Measurements from ENCODE around the gene RGS1.

RGS1 gene

GRCh38 chr1:192575499-192576189 lies at the start of gene RGS1:
RGS1 (plus strand) TSS chr1:192575773; CDS start chr1:192575793, 20 bp downstream.
- DNase-seq (ENCODE audit: low read depth in 3 of 3), result peak in 2 of 3 experiments; percentile 24 to 40

- no peak for DNase-seq (ENCODE audit: low read depth in 3 of 3)
Measured at GRCh38 chr1:192527111-192527795, 48.3 kb upstream of the RGS1 start.

GRCh38 chr1:192527950-192528349 lies 47.6 kb upstream of the RGS1 start:
- DNase-seq (ENCODE audit: low read depth in 3 of 3), result no peak

- DNase-seq (ENCODE audit: low read depth in 3 of 3), result no peak
Measured at GRCh38 chr1:192529031-192529755, 46.4 kb upstream of the RGS1 start.

- no peak for DNase-seq (ENCODE audit: low read depth in 3 of 3)
Measured at GRCh38 chr1:192529811-192530210, 45.8 kb upstream of the RGS1 start.

GRCh38 chr1:192530254-192530653 lies 45.3 kb upstream of the RGS1 start:
- no peak for DNase-seq (ENCODE audit: low read depth in 3 of 3)

GRCh38 chr1:192531037-192531703 lies 44.4 kb upstream of the RGS1 start:
- peak in 2 of 3 experiments; percentile 15 to 38 for DNase-seq (ENCODE audit: low read depth in 3 of 3)

- DNase-seq (ENCODE audit: low read depth in 3 of 3), result no peak
Measured at GRCh38 chr1:192534666-192535065, 40.9 kb upstream of the RGS1 start.

GRCh38 chr1:192535916-192536664 lies 39.5 kb upstream of the RGS1 start:
- DNase-seq (ENCODE audit: low read depth in 3 of 3), result no peak

- DNase-seq (ENCODE audit: low read depth in 3 of 3), result no peak
Measured at GRCh38 chr1:192538407-192539296, 36.9 kb upstream of the RGS1 start.

GRCh38 chr1:192539297-192540092 lies 36.1 kb upstream of the RGS1 start:
- no peak for DNase-seq (ENCODE audit: low read depth in 3 of 3)

- no peak for DNase-seq (ENCODE audit: low read depth in 3 of 3)
Measured at GRCh38 chr1:192543445-192543844, 32.1 kb upstream of the RGS1 start.

- no peak for DNase-seq (ENCODE audit: low read depth in 3 of 3)
Measured at GRCh38 chr1:192545896-192546521, 29.6 kb upstream of the RGS1 start.

- no peak for DNase-seq (ENCODE audit: low read depth in 3 of 3)
Measured at GRCh38 chr1:192546596-192547190, 28.9 kb upstream of the RGS1 start.

GRCh38 chr1:192547501-192547900 lies 28.1 kb upstream of the RGS1 start:
- DNase-seq (ENCODE audit: low read depth in 3 of 3), result no peak

- DNase-seq (ENCODE audit: low read depth in 3 of 3), result no peak
Measured at GRCh38 chr1:192549937-192550336, 25.6 kb upstream of the RGS1 start.

GRCh38 chr1:192550922-192551534 lies 24.5 kb upstream of the RGS1 start:
- DNase-seq (ENCODE audit: low read depth in 3 of 3), result no peak

- DNase-seq (ENCODE audit: low read depth in 3 of 3), result no peak
Measured at GRCh38 chr1:192552760-192553191, 22.8 kb upstream of the RGS1 start.

Measured in stimulated activated CD4-positive, alpha-beta T cell treated with anti-CD3 and anti-CD28 coated beads, TNF-alpha, amount 100 ng/mL, for 4 hours (primary cell).